HCT116 (cell line): Measurements from ENCODE around the gene SH3TC1. TPM values are rescaled to one million over a fixed set of nuclear protein-coding genes. Genes with fewer than 3 reads are reported as not detected.

Source experiments
- ATAC-seq: fragments of 200-7000 bp; cut with Tn5 transposase; 2 replicates; pipeline ENCODE4 v1.9.1; 2020; ENCODE audit warnings: mild to moderate bottlenecking, moderate library complexity
- BruUV-seq: library from RNA; stranded (reverse); fragments of 400-500 nt; replicated peaks from 2 replicates; lab custom pipeline; 2021; lab: Mats Ljungman, UMichigan
- CTCF ChIA-PET: fragments of 300-600 bp; sonication (Branson Sonifier 250); formaldehyde crosslinking; loops from one replicate; lab custom pipeline; 2021; ENCODE audit warnings: antibody characterized with exemption; lab: Charles Lee
- POLR2A ChIA-PET: fragments of 300-600, 350-600 bp; sonication (Branson Sonifier 250); formaldehyde crosslinking; loops from one replicate; lab custom pipeline; 2021; ENCODE audit warnings: antibody characterized with exemption; lab: Charles Lee
- RAD21 ChIA-PET, 2 experiments: fragments of 300-600 bp; sonication (Branson Sonifier 250); formaldehyde crosslinking; loops; one replicate each; lab custom pipeline; 2023; ENCODE audit warnings: low total read pairs in 2 of 2; ENCODE audit not compliant: uncharacterized antibody in 2 of 2, unreplicated experiment in 2 of 2, low non-redundant PET in 1 of 2; lab: Charles Lee
- DNase-seq: peaks from one replicate; pipeline ENCODE4 v3.0.0-alpha.2; 2010; ENCODE audit warnings: low read depth, low spot score
- H2AFZ ChIP-seq: fragments of 200-600 bp; shearing (Covaris generic), sonication (generic); 2 replicates; pipeline ENCODE4 v1.6.1; 2017; ENCODE audit warnings: low read depth, mixed run types, mixed read lengths, antibody characterized with exemption, low read length; ENCODE audit not compliant: poor library complexity, severe bottlenecking
- H3K27ac ChIP-seq: 2 replicates; pipeline ENCODE4 v1.5.1; 2012; ENCODE audit warnings: low read depth, low read length
- H3K27me3 ChIP-seq: fragments of 200-600 bp; sonication (generic); 2 replicates; pipeline ENCODE4 v1.6.1; 2016; ENCODE audit warnings: mixed run types, low read length, mixed read lengths; ENCODE audit not compliant: insufficient read depth
- H3K36me3 ChIP-seq, 2 experiments: fragments of 200-500 bp in 1 of 2; fragments of 200-600 bp in 1 of 2; sonication (Bioruptor generic) in 1 of 2; sonication (generic) in 1 of 2; 2 replicates each; pipeline versions ENCODE4 v1.5.1 to v1.6.1; 2014 to 2016; ENCODE audit warnings: low read length in 2 of 2, inconsistent platforms in 1 of 2, mixed read lengths in 1 of 2, mixed run types in 1 of 2; ENCODE audit not compliant: insufficient read depth in 2 of 2, control insufficient read depth in 1 of 2
- H3K4me1 ChIP-seq, 2 experiments: fragments of 200-600 bp in 1 of 2; sonication (generic) in 1 of 2; 2 replicates each; pipeline versions ENCODE4 v1.5.1 to v1.6.1; 2012 to 2017; ENCODE audit warnings: low read length in 2 of 2, inconsistent platforms in 1 of 2, mild to moderate bottlenecking in 1 of 2, mixed read lengths in 1 of 2, mixed run types in 1 of 2, moderate library complexity in 1 of 2; ENCODE audit not compliant: insufficient read depth in 2 of 2, control insufficient read depth in 1 of 2
- H3K4me2 ChIP-seq: fragments of 200-600 bp; sonication (generic); 2 replicates; pipeline ENCODE4 v1.6.1; 2017; ENCODE audit warnings: mixed run types, low read length, mixed read lengths
- H3K4me3 ChIP-seq, 2 experiments: fragments of 200-600 bp in 1 of 2; sonication (generic) in 1 of 2; replicated peaks in 1 of 2; 2 replicates each; pipeline ENCODE4 v1.5.1; 2011 to 2016; ENCODE audit warnings: low read length in 2 of 2, control low read depth in 1 of 2, low read depth in 1 of 2, mild to moderate bottlenecking in 1 of 2, mixed read lengths in 1 of 2, mixed run types in 1 of 2
- H3K79me2 ChIP-seq: fragments of 200-600 bp; sonication (generic); 2 replicates; pipeline ENCODE4 v1.6.1; 2017; ENCODE audit warnings: mild to moderate bottlenecking, mixed run types, low read length, moderate library complexity, mixed read lengths; ENCODE audit not compliant: insufficient read depth
- H3K9ac ChIP-seq: fragments of 200-600 bp; sonication (generic); 2 replicates; pipeline ENCODE4 v1.6.1; 2016; ENCODE audit warnings: low read length, mixed read lengths
- H3K9me2 ChIP-seq: fragments of 200-600 bp; sonication (generic), shearing (Covaris generic); 2 replicates; pipeline ENCODE4 v1.6.1; 2017; ENCODE audit warnings: mixed run types, mild to moderate bottlenecking, moderate library complexity; ENCODE audit not compliant: insufficient read depth
- H3K9me3 ChIP-seq, 2 experiments: fragments of 200-500 bp in 1 of 2; fragments of 200-600 bp in 1 of 2; sonication (Bioruptor generic) in 1 of 2; sonication (generic) in 1 of 2; 2 replicates each; pipeline ENCODE4 v1.6.1; 2014 to 2017; ENCODE audit warnings: low read length in 2 of 2, mixed read lengths in 2 of 2, inconsistent platforms in 1 of 2, low read depth in 1 of 2, mild to moderate bottlenecking in 1 of 2, mixed run types in 1 of 2, moderate library complexity in 1 of 2; ENCODE audit not compliant: control insufficient read depth in 1 of 2, insufficient read depth in 1 of 2
- H4K20me1 ChIP-seq: fragments of 200-600 bp; sonication (generic), shearing (Covaris generic); 2 replicates; pipeline ENCODE4 v1.6.1; 2017; ENCODE audit warnings: mixed run types, mild to moderate bottlenecking, moderate library complexity; ENCODE audit not compliant: insufficient read depth
- EGR1 ChIP-seq: IDR thresholded peaks from 2 replicates; pipeline ENCODE4 v1.6.1; 2012; ENCODE audit warnings: low read depth
- SP1 ChIP-seq: IDR thresholded peaks from 2 replicates; pipeline ENCODE4 v1.6.1; 2012; ENCODE audit warnings: low read depth
- YY1 ChIP-seq: IDR thresholded peaks from 2 replicates; pipeline ENCODE4 v1.6.1; 2011; ENCODE audit warnings: low read length, low read depth, moderate library complexity, mild to moderate bottlenecking; ENCODE audit not compliant: insufficient replicate concordance; ENCODE audit errors: extremely low read depth
- ZNF274 ChIP-seq: fragments of 200-500 bp; sonication (Bioruptor generic); IDR thresholded peaks from 2 replicates; pipeline ENCODE4 v1.6.1; 2014; ENCODE audit warnings: mild to moderate bottlenecking, low read depth, low read length, inconsistent platforms
- intact Hi-C: fragments of 100-400 bp; cut with micrococcal nuclease; formaldehyde crosslinking; loops from 2 replicates; pipeline ENCODE4 v1.10.0; 2022
- total RNA-seq: library from RNA; stranded (reverse); gene quantifications from one replicate; pipeline ENCODE4 v1.2.1, GENCODE V29; 2021; ENCODE audit not compliant: unreplicated experiment

Gene SH3TC1
- total RNA-seq, 1 experiment from 2014 or later = 12.5 TPM

- ATAC-seq = no peak
- no peaks in the 10 kb centered on the region for H3K36me3 ChIP-seq
- no peaks in the 10 kb centered on the region for H3K27me3 ChIP-seq
- no peaks in the 10 kb centered on the region for H3K9me2 ChIP-seq
- no peak for TF ChIP-seq SP1
- no peak for TF ChIP-seq ZNF274
- no peak for TF ChIP-seq EGR1
- no peaks in the 10 kb centered on the region for H3K9me3 ChIP-seq
- H3K4me2 ChIP-seq = no peak overlapping the region
- DNase-seq = no peak
- H3K4me1 ChIP-seq = peaks cover 12 to 41% of the 10 kb centered on the region in 2 experiments
- H4K20me1 ChIP-seq = no peaks in the 10 kb centered on the region
- RAD21 ChIA-PET = no interaction called here
- CTCF ChIA-PET = interaction anchor here (1.3 kb wide), 1 partner anchor 12 kb away, joined by 4 read pairs; no protein-coding TSS in a partner anchor
- no peaks in the 10 kb centered on the region for H3K79me2 ChIP-seq
- no peak overlapping the region for H2AFZ ChIP-seq
- H3K27ac ChIP-seq = no peak overlapping the region
- intact Hi-C loops = no loop called here
- BruUV-seq = no TSS peak
- no peak overlapping the region for H3K9ac ChIP-seq
- POLR2A ChIA-PET = interaction anchor here (1.3 kb wide), 1 partner anchor 15 kb away, joined by 3 read pairs; no protein-coding TSS in a partner anchor
- no peak overlapping the region for H3K4me3 ChIP-seq
Observed at GRCh38 chr4:8179074-8179473, 20.0 kb upstream of the SH3TC1 start.

GRCh38 chr4:8179771-8180170, 19.3 kb upstream of the SH3TC1 start:
- Histone ChIP-seq H3K9me3 (no peaks in the 10 kb centered on the region), H3K27ac (no peak overlapping the region), H3K4me2 (no peak overlapping the region), H3K27me3 (no peaks in the 10 kb centered on the region), H3K4me3 (no peak overlapping the region), H3K36me3 (no peaks in the 10 kb centered on the region), H2AFZ (no peak overlapping the region), H3K9ac (no peak overlapping the region), H3K9me2 (no peaks in the 10 kb centered on the region), H3K4me1 (peaks cover 12 to 43% of the 10 kb centered on the region in 2 experiments), H3K79me2 (no peaks in the 10 kb centered on the region), H4K20me1 (no peaks in the 10 kb centered on the region)
- ChIA-PET POLR2A (interaction anchor here (1.3 kb wide), 1 partner anchor 14 kb away, joined by 3 read pairs; no protein-coding TSS in a partner anchor), CTCF (interaction anchor here (1.0 to 1.3 kb wide), 2 partner anchors 12 to 231 kb away, joined by 3 to 4 read pairs; no protein-coding TSS in a partner anchor), RAD21 (interaction anchor here in 1 of 2 experiments (0.7 kb wide), 1 partner anchor 238 kb away, joined by 3 read pairs; no protein-coding TSS in a partner anchor)
- no peak for ATAC-seq
- TF ChIP-seq YY1 = no peak
- no peak for DNase-seq
- intact Hi-C loops = no loop called here
- no TSS peak for BruUV-seq
